NCI-H774 (cell line): ENCODE data around the gene MYH10.
"Not testable (repeated sequence)": the region's sequence is repeated elsewhere in the genome, so short reads cannot be mapped to it uniquely, and the experiment has no call there.

ENCODE experiments used
- DNase-seq: peaks from one replicate; lab custom pipeline; 2025; lab: John Stamatoyannopoulos, UW

MYH10 gene

DNA sequence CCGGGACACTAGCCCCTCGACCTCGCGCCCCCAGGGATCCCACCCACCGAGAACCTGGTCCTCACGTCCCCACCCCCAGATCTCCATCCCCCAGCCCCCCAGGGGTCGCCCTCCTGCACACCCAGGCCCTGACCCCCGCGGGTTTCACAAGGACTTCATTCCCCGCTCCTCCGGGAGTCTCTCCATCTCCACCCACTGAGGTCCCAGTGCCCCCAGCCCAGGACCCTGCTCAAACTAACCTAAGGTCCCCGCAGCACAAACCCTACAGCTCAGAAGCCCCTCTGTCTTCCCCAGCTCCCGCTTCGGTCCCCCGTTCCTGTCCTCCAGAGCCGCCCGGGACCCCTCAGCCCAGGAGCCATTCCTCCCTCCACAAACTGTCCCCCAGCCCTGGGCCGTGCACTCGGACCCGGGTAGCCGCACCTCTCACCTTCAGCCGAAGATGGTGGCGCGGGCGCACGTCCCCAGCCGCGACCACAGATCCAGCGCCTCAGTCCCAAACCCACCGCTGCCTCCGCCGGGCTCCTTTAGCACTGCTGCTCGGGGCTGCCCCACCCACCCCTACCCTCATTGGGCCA, at the start of gene MYH10:
MYH10 (minus strand) TSS at position 499 of the 575 bp plus-strand sequence. CDS start 7,479 bp downstream, outside the sequence.
- DNase-seq: no peak

DNA sequence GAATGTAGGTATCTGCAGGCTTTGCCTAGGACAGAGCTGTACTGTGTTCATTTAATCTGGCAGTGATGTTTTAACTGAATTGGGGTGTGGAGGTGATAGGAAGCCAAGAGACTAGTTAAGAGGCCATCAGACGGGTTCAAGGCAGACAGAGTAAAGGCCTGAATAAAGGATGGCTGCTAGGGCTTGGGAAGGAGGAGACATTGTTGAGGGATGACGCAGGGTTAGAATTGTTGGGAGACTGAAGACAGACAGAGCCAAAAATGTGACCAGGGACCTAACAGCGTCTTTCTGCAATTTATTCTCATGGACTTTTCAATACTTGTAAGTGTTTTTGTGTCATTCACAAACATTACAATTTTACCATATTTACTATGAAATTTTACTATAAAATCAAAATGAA, 48.6 kb upstream of the MYH10 start:
- DNase-seq: no peak

DNA sequence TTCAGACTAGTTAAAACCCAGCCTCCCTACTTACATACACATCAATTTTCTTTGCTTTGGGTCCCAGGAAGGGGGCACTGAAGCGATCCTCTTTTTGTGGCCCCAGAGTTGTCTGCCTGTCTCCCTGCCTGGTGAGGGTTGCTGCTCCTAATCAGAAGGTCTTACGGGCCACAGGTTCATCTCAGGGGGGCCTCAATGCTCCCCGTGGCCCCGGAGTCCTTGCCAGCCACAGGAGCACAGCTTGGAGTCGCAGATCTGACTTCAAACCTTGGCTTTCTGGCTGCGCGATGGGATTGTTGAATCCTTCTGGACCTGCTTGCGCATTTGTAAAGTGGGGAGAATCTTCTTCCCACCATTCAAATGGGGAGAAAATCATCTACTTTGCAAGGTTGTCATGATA, 44.8 kb upstream of the MYH10 start:
- DNase-seq: no peak

DNA sequence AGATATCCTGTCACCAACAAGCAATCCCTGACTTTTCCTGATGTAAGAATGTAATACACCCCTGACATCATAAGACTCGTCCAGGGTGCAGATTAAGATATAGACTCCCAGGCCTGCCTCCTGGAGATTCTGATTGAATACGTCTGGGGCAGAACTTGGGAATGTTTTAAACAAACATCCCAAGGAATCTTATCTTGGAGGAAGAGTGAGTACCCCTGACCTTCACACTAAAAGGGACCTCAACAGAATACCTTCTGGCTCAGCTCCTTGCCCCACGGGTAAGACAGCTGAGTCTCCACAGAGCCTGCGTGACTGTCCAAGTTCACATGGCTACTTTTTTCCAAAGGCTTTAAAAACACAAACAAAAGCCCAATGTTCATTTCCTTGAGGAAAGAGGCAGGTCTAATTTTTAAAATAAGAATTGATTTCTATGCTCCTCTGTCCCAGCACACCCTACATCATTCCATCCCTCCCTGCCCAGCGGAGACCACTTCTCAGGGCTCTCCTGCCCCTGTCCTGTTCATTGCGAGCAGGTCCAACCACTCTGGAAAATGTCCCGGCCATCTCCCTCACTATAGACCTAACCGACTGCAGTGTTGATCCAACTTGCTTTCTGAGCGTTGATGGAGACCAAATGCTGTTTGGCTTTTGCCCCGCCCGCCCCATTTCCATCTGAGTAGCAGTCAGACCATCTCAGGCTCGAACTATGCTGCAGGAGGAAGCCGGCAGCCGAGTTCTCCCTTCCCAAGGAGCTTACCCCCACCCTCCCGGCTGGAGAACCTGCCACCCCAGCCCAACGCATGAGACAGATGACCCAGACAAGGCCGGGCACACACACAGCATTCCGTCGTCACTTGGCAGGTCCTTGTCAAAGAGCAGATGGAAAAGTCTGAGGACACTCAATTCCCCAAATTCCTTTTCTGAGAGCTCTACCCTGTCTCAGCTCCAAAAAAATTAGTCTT, 44.1 kb upstream of the MYH10 start:
- DNase-seq: no peak

DNA sequence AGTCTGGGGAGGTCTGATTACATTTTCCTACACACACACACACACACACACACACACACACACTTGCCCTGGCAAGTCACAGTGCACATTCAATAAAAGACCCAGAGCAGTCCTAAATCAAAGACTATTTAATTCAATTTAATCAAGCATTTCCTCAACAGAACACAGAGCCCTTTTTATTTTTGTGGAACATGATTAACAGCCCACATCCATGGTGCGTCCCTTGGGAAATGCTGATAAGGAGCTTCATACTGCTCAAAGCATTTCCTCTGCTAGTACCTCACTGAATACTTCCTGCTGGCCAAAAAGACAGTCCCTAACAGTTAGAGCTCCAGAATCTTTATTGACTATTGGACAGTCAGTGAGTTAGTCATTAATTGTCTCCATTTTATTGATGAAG, 43.1 kb upstream of the MYH10 start:
- DNase-seq: no peak

DNA sequence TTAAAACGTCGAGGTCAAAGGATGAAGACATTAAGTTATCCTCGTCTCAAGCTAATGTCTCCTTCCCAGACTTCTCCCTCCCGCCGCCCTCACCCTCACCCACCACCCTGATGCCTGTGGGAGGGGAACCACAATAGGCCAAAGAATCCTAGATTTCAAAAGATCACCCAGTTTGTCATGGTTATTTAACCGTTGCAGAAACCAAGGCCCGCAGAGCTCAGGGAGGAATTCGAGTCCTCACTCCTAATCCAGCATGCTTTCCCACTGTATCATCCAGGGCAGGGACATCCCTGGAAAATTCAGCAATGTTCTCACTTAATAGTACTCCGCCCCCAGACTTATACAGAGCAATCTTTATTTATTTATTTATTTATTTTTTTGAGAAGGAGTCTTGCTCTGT, 41.8 kb upstream of the MYH10 start:
- no peak for DNase-seq

DNA sequence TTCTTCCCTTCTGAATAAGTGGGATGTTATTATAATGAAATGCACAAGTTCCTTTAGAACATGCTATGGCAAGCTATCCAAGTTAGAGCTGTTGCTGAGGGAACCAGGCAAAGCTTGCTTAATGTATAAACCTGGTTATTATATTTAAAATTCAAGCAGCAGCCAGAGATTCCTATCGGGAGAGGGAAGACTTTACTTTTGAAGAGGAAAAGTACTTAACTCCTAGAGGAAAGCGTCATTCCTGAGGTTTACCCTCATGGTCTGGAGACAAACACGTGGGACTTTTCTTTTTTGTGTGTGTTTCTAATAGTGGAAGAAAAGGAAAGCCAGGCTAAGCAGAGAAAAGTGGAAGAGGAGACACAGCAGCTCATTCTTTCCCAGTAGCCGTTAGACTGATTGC, 39.9 kb upstream of the MYH10 start:
- no peak for DNase-seq

DNA sequence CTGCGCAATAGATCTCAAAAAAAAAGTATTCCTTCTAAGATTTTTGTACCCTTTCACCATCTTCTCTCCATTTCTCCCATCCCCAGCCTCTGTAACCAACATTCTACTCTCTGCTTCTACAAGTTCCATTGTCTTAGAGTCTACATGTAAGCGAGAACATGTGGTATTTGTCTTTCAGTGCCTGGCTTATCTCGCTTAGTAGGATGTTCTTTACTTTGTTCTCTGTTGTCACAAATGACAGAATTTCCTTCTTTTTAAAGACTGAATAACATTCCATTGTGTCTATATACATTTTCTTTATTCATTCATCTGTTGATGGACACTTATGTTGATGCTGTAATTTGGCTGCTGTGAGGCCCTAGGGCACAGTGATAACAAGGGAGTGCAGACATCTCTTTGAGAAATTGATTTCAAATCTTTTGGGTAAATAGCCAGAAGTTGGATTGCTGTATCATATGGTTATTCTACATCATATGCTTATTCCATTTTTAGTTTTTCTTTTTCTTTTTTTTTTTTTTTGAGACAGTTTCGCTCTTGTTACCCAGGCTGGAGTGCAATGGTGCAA, 37.7 kb upstream of the MYH10 start:
- no peak for DNase-seq

DNA sequence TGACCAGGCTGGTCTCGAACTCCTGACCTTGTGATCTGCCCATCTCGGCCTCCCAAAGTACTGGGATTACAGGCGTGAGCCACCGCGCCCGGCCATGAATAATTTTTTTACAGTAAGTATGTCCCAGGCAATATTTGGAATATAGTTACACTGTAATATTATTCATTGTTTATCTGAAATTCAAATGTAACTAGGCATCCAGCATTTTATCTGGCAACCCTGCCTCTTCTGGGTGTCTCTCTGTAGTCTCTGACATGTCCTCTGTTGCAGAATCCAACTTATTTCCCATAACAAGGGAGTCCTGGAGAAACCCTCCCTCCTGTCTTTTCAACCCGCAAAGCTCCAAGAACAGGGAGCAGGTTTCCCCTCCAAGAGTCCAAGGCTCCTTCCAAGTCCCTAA, 36.9 kb upstream of the MYH10 start:
- no peak for DNase-seq

DNA sequence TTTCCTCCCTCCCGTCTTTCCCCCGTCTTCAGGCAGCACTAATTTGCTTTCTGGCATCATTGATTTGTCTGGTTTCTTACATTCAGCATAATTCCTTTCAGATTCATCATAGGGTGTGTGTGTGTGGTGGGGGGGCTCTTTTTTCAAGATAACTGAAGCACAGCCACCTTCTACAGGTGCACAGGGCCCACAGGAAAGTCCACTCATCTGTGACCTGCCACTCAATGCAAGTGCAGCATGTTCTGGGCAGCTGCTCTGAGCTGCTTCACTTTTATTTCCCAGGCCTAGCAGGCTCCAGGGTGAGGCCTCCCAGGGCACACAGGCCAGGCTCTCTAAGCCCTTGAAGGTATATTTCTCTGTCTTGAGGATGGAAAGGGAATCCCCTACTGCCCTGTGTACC, 35.2 kb upstream of the MYH10 start:
- no peak for DNase-seq

DNA sequence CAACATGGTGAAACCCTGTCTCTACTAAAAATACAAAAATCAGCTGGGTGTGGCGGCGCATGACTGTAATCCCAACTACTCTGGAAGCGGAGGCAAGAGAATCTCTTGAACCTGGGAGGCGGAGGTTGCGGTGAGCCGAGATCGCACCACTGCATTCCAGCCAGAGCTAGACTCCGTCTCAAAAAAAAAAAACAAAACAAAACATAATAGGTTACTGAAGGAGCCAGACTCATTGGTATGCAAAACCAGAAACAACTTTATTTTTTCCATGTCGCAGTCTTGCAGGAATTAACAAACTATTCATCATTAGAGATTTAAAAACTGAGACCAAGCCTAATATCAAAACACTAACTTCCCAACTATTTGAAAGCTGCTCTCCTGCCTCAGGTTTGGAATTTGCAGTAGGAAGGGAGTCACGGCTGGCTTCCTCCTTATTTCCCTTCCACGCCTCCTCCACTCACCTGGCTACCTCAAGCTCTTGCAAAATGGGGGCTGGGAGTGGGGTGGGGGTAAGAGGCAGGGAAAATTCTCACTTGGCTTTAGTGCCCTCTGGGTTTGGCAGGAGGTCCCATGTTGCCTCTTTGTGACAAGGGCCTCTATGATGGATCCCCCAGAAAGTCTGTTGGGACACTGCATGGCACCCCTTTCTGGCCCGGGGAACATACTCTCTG, 34.1 kb upstream of the MYH10 start:
- DNase-seq: no peak

DNA sequence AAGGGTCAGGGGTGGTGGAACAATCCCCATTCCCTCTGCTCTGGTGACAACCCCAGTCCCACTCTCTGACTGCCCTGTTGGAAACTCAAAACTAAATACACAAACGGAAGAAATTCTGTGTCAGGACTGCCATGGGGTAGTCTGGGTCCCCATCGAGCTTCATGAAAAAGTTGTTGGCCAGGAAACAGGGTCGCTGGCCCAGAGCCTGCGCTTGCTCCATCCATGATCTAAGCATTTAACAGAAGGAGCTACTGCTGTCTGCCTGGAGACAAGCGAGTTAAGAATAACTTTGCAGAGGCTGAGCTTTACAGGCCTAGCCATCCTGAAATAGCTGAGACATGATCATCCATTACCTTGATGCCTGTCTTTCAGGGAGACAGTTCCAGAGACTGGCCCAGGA, 32.4 kb upstream of the MYH10 start:
- no peak for DNase-seq

DNA sequence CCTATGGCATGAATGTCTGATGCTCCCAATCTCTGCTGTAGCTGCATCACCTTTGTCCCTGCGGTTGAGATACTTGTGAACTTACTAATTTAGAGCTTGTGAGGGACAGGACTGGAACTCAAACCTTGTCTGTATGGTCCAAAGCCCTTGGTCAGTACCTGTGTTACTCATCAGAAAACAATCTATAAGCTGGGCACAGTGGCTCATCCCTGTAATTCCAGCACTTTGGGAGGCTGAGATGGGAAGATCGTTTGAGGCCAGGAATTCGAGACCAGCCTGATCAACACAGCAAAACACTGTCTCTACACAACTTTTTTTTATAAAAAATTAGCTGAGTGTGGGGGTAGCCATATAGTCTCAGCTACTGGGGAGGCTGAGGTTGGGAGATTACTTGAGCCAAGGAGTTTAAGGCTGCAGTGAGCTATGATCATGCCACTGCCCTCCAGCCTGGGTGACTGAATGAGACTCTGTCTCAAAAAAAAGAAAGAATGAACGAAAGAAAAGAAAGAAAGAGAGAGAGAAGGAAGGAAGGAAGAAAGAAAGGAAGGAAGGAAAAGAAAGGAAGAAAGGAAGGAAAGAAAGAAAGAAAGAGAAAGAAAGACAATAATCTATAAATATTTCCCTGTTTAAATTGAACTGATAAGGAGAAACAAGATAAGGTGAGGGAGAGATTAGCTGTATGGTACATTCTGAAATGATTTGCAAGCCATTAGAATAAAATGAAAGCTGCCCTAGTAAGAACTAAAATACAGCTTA, 31.7 kb upstream of the MYH10 start:
- no peak for DNase-seq

DNA sequence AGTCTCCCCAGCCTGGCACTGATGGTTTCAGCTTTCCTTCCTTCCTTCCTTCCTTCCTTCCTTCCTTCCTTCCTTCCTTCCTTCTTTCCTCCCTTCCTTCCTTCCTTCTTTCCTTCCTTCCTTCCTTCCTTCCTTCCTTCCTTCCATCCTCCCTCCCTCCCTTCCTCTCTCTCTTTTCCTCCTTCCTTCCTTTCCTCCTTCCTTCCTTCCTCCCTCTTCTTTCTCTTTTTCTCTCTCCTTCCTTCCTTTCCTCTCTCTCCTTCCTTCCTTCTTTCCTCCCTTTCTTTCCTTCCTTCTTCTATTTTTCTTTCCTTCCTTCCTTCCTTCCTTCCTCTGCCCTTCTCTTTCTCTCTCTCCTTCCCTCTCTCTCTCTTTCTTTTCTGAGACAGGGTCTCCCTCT, 30.2 kb upstream of the MYH10 start:
- not testable (repeated sequence) for DNase-seq

DNA sequence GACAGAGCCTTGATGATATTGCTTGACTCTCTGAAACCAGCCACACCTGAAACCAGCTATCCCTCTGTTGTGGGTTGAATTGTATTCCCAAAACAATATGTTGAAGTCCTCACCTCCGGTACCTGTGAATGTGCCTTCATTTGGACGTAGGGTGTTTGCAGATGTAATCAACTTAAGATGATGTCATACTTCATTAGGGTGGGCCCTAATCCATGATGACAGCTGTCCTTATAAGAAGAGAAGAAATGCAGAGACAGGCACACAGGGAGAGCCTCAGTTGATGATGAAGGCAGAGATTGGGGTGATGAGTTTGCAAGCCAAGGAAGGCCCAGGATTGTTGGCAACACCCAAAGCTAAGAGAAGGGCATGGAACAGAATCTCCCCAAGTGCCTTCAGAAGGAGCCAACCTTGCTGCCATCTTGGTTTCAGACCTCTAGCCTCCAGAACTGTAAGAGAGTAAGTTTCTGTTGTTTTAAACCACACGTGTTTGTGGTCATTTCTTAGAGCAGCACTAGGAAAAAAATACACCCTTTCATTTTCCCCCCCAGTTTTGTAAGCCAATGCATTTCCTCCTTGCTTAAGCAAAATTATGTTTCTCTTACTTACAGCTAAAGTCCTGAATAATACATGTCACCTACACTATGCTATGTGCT, 29.4 kb upstream of the MYH10 start:
- DNase-seq: no peak

DNA sequence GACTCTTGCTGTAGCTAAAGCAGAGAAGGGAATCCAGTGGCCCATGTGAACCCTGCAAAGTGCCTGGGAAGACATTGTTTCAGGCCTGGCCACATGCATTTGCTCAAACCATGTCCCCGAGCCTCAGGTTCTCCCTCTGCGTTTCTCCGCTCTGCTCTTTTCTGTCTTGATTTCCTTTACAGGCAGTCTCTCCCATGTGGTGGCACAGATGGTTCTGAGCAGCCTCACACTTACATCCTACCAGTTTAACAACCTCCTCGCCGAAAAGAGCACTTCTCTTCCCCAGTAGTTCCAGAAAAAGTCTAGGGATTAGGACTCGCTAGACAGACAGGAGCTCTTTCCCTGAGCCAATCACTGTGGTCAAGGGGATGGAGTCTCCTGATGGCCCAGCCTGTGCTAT, 28.3 kb upstream of the MYH10 start:
- DNase-seq: no peak

DNA sequence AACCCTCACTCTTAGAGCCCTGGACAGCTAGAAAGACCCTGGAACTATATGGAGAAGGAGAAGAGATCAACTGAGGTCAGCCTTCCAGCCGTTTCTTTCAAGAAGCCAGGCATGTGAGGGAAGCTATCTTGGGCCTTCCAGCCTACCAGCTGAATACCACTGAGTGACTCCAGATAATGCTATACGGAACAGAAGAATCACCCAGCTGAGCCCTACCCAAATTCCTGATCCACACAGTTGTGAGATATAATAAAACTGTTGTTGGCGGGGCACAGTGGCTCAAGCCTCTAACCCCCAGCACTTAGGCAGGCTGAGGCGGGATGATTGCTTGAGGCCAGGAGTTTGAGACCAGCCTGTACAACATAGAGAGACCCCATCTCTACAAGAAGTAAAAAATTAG, 26.2 kb upstream of the MYH10 start:
- DNase-seq: no peak

DNA sequence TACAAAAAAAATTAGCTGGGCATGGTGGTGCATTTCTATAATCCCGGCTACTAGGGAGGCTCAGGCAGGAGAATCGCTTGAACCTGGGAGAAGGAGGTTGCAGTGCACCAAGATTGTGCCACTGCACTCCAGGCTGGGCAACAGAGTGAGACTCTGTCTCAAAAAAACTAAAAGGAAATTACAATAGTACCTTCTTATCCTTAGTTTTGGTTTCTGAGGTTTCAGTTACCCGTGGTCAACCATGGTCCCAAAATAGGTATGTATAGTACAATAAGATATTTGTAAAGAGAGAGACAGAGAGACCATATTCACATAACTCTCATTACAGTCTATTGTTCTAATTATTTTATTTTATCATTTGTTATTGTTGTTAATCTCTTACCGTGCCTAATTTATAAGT, 24.3 kb upstream of the MYH10 start:
- no peak for DNase-seq

DNA sequence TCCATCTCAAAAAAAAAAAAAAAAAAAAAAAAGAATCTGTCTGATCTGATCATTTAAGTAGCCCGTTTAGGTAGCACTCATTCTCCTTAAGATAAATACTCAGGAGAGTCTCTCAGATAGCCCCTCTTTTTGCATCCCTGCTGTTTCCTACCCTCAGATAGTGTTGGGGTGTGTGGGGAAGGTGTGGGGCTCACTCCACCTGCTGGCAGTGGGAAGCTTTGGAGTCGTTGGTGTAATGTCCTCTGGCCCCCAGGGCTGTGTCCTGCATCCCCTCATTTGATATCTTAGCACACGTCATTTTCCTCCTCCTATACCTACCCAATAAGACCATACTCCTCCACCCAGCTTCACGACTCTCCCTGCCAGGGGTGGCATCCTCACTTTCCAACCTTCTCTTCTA, 20.5 kb upstream of the MYH10 start:
- no peak for DNase-seq

DNA sequence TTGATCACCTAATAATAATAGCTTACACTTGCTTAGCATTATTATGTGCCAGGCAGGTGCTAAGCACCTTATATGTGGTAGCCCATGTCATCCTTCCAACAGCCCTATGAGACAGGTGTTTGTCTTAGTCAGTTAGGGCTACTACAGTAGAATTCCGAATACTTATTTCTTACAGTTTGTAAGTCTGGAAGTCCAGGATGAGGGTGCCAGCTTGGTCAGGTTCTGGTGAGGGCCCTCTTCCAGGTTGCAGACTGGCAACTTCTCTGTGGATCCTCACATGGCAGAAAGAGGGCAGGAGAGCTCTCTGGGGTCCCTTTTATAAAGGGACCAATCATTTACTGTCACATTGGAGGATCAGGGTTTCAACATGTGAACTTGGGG, 19.6 kb upstream of the MYH10 start:
- no peak for DNase-seq
